PC-9 (cell line): ENCODE data around the gene LMBRD2. TPM values are rescaled to one million over a fixed set of nuclear protein-coding genes. Genes with fewer than 3 reads are reported as not detected.

Source experiments
- BruUV-seq: library from RNA; stranded (reverse); fragments of 400-500 nt; replicated peaks from 2 replicates; lab custom pipeline; 2021; lab: Mats Ljungman, UMichigan
- CTCF ChIA-PET: fragments of 300-600 bp; sonication (Branson Sonifier 250); formaldehyde crosslinking; loops from one replicate; lab custom pipeline; 2022; ENCODE audit warnings: antibody characterized with exemption; lab: Charles Lee
- POLR2A ChIA-PET: fragments of 300-600 bp; sonication (Branson Sonifier 250); formaldehyde crosslinking; loops from one replicate; lab custom pipeline; 2022; ENCODE audit warnings: antibody characterized with exemption; ENCODE audit not compliant: unreplicated experiment; lab: Charles Lee
- DNase-seq, 2 experiments: peaks; one replicate each; pipeline versions ENCODE4 v3.0.0 to v3.0.0-alpha.2; 2015 to 2022; ENCODE audit warnings: mixed read lengths in 1 of 2
- H2AFZ ChIP-seq: fragments of 200-600 bp; sonication (generic); 2 replicates; pipeline ENCODE4 v1.8.1; 2017; ENCODE audit warnings: antibody characterized with exemption
- H3F3A ChIP-seq: fragments of 200-600 bp; sonication (generic); 2 replicates; pipeline ENCODE4 v1.8.1; 2017; ENCODE audit warnings: antibody characterized with exemption, mild to moderate bottlenecking, low read depth; ENCODE audit not compliant: insufficient read depth
- H3K27ac ChIP-seq: fragments of 200-600 bp; sonication (generic); 2 replicates; pipeline ENCODE4 v1.6.1; 2016; ENCODE audit warnings: mixed run types
- H3K27me3 ChIP-seq: fragments of 200-600 bp; sonication (generic); 2 replicates; pipeline ENCODE4 v1.6.1; 2016; ENCODE audit warnings: low read depth, mixed run types; ENCODE audit not compliant: insufficient read depth
- H3K36me3 ChIP-seq: fragments of 200-600 bp; sonication (generic); 2 replicates; pipeline ENCODE4 v1.6.1; 2016; ENCODE audit warnings: low read depth, mixed run types
- H3K4me1 ChIP-seq: fragments of 200-600 bp; sonication (generic); replicated peaks from 2 replicates; pipeline ENCODE4 v1.6.1; 2016; ENCODE audit warnings: mixed run types; ENCODE audit not compliant: insufficient read depth
- H3K4me2 ChIP-seq: fragments of 200-600 bp; sonication (generic); 2 replicates; pipeline ENCODE4 v1.6.1; 2017; ENCODE audit warnings: mixed run types
- H3K4me3 ChIP-seq: fragments of 200-600 bp; sonication (generic); 2 replicates; pipeline ENCODE4 v1.6.1; 2016; ENCODE audit warnings: mixed run types
- H3K79me2 ChIP-seq: fragments of 200-600 bp; sonication (generic); 2 replicates; pipeline ENCODE4 v1.6.1; 2017; ENCODE audit warnings: low read depth, mixed run types
- H3K9me2 ChIP-seq: fragments of 200-600 bp; sonication (generic); 2 replicates; pipeline ENCODE4 v1.8.1; 2017; ENCODE audit warnings: mild to moderate bottlenecking; ENCODE audit not compliant: insufficient read depth
- H3K9me3 ChIP-seq: fragments of 200-600 bp; sonication (generic); 2 replicates; pipeline ENCODE4 v1.8.1; 2016; ENCODE audit warnings: low read depth; ENCODE audit not compliant: insufficient read depth
- H4K20me1 ChIP-seq: fragments of 200-600 bp; sonication (generic); 2 replicates; pipeline ENCODE4 v1.8.1; 2017; ENCODE audit not compliant: insufficient read depth
- EZH2 ChIP-seq: fragments of 200-600 bp; sonication (generic); IDR thresholded peaks from 2 replicates; pipeline ENCODE4 v1.8.0; 2017; ENCODE audit warnings: antibody characterized with exemption, low read depth
- intact Hi-C: fragments of 100-400 bp; cut with micrococcal nuclease; formaldehyde crosslinking; loops from one replicate; pipeline ENCODE4 v1.10.0; 2022; ENCODE audit not compliant: unreplicated experiment
- total RNA-seq: library from RNA; stranded (reverse); gene quantifications from 2 replicates; pipeline ENCODE4 v1.2.3, GENCODE V29; 2021
- TF ChIP-seq, protein P1 (sequence below): fragments of 200-600 bp; sonication (generic); conservative IDR thresholded peaks from 2 replicates; pipeline ENCODE4 v1.6.1; 2017; ENCODE audit warnings: mixed run types, antibody characterized with exemption, mild to moderate bottlenecking, moderate library complexity

LMBRD2 gene
- total RNA-seq, 1 experiment from 2014 or later, result 18.0 TPM

DNA sequence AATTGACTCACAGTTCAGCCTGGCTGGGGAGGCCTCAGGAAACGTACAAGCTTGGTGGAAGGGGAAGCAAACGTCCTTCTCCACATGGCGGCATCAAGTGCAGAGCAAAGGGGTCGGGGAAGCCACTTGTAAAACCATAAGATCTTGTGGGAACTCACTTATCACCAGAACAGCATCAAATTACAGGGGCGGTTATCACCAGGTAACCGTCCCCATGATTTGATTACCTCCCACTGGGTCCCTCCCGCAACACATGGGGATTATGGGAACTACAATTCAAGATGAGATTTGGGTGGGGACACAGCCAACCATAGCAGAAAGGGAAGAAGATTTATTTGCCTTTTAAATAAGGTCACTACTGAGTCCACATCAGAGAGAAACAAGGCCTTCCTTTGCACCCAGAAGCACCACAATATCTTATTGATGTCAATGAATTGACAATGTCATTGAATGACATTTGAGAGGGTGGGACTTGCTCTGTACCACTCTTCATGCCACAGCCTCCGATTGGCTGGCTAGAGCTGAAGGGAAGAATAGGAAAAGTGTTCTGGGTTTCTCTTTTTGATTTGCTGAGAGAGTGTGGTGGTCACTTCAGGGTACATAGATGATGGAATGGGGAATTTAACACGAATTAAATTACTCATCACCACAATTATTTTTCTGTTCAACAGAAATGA is 11.3 kb upstream of the LMBRD2 start:
- H2AFZ ChIP-seq, result no peak overlapping the region
- BruUV-seq, result no TSS peak
- H3K9me3 ChIP-seq, result no peaks in the 10 kb centered on the region
- no peaks in the 10 kb centered on the region for H3K4me1 ChIP-seq
- no peak for TF ChIP-seq EZH2
- TF ChIP-seq, protein P1, sequence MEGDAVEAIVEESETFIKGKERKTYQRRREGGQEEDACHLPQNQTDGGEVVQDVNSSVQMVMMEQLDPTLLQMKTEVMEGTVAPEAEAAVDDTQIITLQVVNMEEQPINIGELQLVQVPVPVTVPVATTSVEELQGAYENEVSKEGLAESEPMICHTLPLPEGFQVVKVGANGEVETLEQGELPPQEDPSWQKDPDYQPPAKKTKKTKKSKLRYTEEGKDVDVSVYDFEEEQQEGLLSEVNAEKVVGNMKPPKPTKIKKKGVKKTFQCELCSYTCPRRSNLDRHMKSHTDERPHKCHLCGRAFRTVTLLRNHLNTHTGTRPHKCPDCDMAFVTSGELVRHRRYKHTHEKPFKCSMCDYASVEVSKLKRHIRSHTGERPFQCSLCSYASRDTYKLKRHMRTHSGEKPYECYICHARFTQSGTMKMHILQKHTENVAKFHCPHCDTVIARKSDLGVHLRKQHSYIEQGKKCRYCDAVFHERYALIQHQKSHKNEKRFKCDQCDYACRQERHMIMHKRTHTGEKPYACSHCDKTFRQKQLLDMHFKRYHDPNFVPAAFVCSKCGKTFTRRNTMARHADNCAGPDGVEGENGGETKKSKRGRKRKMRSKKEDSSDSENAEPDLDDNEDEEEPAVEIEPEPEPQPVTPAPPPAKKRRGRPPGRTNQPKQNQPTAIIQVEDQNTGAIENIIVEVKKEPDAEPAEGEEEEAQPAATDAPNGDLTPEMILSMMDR, result no peak
- H3K4me3 ChIP-seq, result no peak overlapping the region
- H3K27me3 ChIP-seq, result no peaks in the 10 kb centered on the region
- ChIA-PET POLR2A (no interaction called here), CTCF (no interaction called here)
- H3K36me3 ChIP-seq, result peaks cover 36% of the 10 kb centered on the region
- no peaks in the 10 kb centered on the region for H4K20me1 ChIP-seq
- H3K27ac ChIP-seq, result no peak overlapping the region
- no peaks in the 10 kb centered on the region for H3F3A ChIP-seq
- no peak for DNase-seq
- no peaks in the 10 kb centered on the region; the same call in 1 of the 2 replicates for H3K79me2 ChIP-seq
- no peak overlapping the region for H3K4me2 ChIP-seq
- no peaks in the 10 kb centered on the region for H3K9me2 ChIP-seq
- intact Hi-C loops, result no loop called here

DNA sequence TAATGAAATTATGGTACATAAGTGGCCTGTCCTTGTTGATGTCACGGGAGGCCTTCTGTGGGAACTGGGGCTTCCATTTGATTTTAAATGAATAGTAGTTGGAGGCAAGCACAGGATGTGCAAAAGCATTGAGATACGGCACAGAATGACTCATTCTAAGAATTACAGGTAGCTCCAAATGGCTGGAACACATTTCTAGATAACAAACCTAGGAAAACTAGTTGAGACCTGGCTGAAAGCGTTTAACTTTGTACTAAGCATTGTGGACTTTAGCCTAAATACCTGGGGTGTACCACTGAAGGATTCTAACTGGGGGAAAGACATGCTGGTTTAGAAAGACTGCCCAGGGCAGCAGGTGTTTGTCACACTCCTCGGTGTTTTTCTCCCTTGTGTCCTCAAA is 9.7 kb upstream of the LMBRD2 start:
- BruUV-seq, result no TSS peak
- H4K20me1 ChIP-seq, result no peaks in the 10 kb centered on the region
- H3K9me2 ChIP-seq, result no peaks in the 10 kb centered on the region
- no peaks in the 10 kb centered on the region for H3F3A ChIP-seq
- ChIA-PET POLR2A (interaction anchor here (0.6 kb wide), 1 partner anchor 211 kb away, joined by 5 read pairs; no protein-coding TSS in a partner anchor), CTCF (no interaction called here)
- H3K79me2 ChIP-seq, result no peaks in the 10 kb centered on the region; the same call in 1 of the 2 replicates
- H3K36me3 ChIP-seq, result peaks cover 35% of the 10 kb centered on the region
- no peaks in the 10 kb centered on the region for H3K4me1 ChIP-seq
- no peak overlapping the region for H3K4me2 ChIP-seq
- H3K4me3 ChIP-seq, result no peak overlapping the region
- H3K27me3 ChIP-seq, result no peaks in the 10 kb centered on the region
- H3K9me3 ChIP-seq, result no peaks in the 10 kb centered on the region
- intact Hi-C loops, result loop anchor here (2.0 kb wide), 1 partner anchor 13 kb away; no protein-coding TSS in a partner anchor
- no peak overlapping the region for H2AFZ ChIP-seq
- TF ChIP-seq, protein P1, result no peak
- no peak for TF ChIP-seq EZH2
- no peak for DNase-seq
- H3K27ac ChIP-seq, result no peak overlapping the region

DNA sequence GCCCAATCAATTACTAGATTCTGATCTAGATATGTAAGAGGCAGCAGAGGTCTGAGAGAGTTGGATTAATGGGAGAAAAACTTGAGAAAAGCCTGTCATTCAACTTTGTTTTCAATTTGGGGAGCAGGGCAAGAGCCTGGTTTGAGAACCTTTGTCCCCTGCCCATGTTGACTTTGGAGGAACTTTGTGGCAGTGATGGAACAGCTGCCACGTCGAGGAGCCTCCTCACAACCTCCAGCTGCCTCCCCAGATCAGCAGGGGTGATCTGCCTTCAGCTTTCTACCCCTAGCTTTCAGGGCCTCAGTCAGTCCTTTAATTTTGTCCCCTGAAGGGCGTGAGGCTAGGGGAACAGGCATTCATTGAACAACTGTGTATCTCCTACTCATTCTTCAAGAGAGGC is 8.9 kb upstream of the LMBRD2 start:
- H3K9me2 ChIP-seq, result no peaks in the 10 kb centered on the region
- no peak for TF ChIP-seq EZH2
- TF ChIP-seq, protein P1, result no peak
- intact Hi-C loops, result loop anchor here (2.0 kb wide), 1 partner anchor 14 kb away; no protein-coding TSS in a partner anchor
- no peaks in the 10 kb centered on the region for H3K27me3 ChIP-seq
- no peak overlapping the region for H3K4me3 ChIP-seq
- H3K9me3 ChIP-seq, result no peaks in the 10 kb centered on the region
- H3K4me2 ChIP-seq, result no peak overlapping the region
- ChIA-PET CTCF (no interaction called here), POLR2A (interaction anchor here (0.7 kb wide), 1 partner anchor 81 kb away, joined by 6 read pairs; no protein-coding TSS in a partner anchor)
- no peak overlapping the region for H2AFZ ChIP-seq
- H3K27ac ChIP-seq, result no peak overlapping the region
- no peaks in the 10 kb centered on the region for H3K4me1 ChIP-seq
- no peaks in the 10 kb centered on the region for H3F3A ChIP-seq
- H4K20me1 ChIP-seq, result no peaks in the 10 kb centered on the region
- BruUV-seq, result no TSS peak
- no peaks in the 10 kb centered on the region; the same call in 1 of the 2 replicates for H3K79me2 ChIP-seq
- no peak for DNase-seq
- H3K36me3 ChIP-seq, result peaks cover 34% of the 10 kb centered on the region
